Panc1 (cell line): ENCODE measurements around the gene HS3ST6.

Experiments used
- SIN3A ChIP-seq: IDR thresholded peaks from 2 replicates; pipeline ENCODE4 v1.6.1; 2012; ENCODE audit warnings: low read depth, mild to moderate bottlenecking, low read length, moderate library complexity, borderline replicate concordance; ENCODE audit not compliant: insufficient read depth
- TF ChIP-seq, protein P1 (sequence below): fragments of 450-650 bp; IDR thresholded peaks from 2 replicates; pipeline ENCODE4 v1.5.1; 2017; ENCODE audit warnings: mild to moderate bottlenecking

DNA sequence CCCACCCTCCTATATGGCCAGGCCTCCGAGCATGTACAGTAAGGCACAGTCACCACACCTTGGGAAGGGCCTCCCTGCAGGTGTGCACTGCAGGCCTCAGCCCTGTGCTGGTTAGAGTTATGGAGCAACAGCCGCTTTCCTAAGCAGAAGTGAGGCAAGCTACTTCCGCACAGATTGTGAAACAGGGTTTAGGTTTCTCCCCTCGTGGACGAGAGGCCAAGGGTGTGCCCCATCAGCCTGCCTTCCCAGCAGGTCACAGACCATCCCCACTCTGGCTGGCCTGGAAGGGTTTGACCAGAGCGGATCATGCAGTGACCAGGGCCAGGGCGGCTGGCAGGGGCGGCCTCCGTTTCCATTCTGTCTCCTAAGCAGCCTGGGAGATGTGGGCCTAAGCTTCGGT is 20.1 kb upstream of the HS3ST6 start:
- no peak for TF ChIP-seq SIN3A
- TF ChIP-seq, protein P1, sequence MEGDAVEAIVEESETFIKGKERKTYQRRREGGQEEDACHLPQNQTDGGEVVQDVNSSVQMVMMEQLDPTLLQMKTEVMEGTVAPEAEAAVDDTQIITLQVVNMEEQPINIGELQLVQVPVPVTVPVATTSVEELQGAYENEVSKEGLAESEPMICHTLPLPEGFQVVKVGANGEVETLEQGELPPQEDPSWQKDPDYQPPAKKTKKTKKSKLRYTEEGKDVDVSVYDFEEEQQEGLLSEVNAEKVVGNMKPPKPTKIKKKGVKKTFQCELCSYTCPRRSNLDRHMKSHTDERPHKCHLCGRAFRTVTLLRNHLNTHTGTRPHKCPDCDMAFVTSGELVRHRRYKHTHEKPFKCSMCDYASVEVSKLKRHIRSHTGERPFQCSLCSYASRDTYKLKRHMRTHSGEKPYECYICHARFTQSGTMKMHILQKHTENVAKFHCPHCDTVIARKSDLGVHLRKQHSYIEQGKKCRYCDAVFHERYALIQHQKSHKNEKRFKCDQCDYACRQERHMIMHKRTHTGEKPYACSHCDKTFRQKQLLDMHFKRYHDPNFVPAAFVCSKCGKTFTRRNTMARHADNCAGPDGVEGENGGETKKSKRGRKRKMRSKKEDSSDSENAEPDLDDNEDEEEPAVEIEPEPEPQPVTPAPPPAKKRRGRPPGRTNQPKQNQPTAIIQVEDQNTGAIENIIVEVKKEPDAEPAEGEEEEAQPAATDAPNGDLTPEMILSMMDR, result no peak
